Naive thymus-derived CD4-positive, alpha-beta T cell (primary cell): ENCODE data around the gene TMEM63B. TPM values are rescaled to one million over a fixed set of nuclear protein-coding genes. Genes with fewer than 3 reads are reported as not detected.
A peak's percentile ranks its signal among the peaks of the same experiment; 100 is the strongest.

Experiments used
- ATAC-seq: fragments of 150-1000 bp; cut with Tn5 transposase; 2 replicates; pipeline ENCODE4 v1.10.0; 2021; ENCODE audit warnings: mild to moderate bottlenecking, moderate library complexity
- CTCF ChIA-PET: fragments of 350-600 bp; sonication (Branson Sonifier 250); formaldehyde crosslinking; loops from one replicate; lab custom pipeline; 2021; ENCODE audit warnings: antibody characterized with exemption; lab: Charles Lee
- POLR2A ChIA-PET: fragments of 350-600 bp; sonication (Branson Sonifier 250); formaldehyde crosslinking; loops from one replicate; lab custom pipeline; 2021; ENCODE audit warnings: antibody characterized with exemption, inconsistent platforms; lab: Charles Lee
- DNase-seq, 9 donors: peaks; one replicate each; pipeline versions ENCODE4 v3.0.0 to v3.0.0-alpha.2; 2020 to 2022; ENCODE audit warnings: mixed read lengths in 1 of 9
- H3K27ac ChIP-seq: one replicate; pipeline ENCODE4 v1.7.0; 2013; ENCODE audit warnings: mild to moderate bottlenecking, low read depth, low read length, moderate library complexity
- H3K27me3 ChIP-seq, 2 donors: one replicate each; pipeline ENCODE4 v1.7.0; 2013; ENCODE audit warnings: low read length in 2 of 2, mild to moderate bottlenecking in 2 of 2, moderate library complexity in 2 of 2; ENCODE audit not compliant: control insufficient read depth in 2 of 2, insufficient read depth in 2 of 2
- H3K36me3 ChIP-seq, 3 experiments: 1 replicate in 2 of 3; 2 replicates in 1 of 3; pipeline ENCODE4 v1.7.0; 2013; ENCODE audit warnings: low read length in 3 of 3, mild to moderate bottlenecking in 3 of 3, moderate library complexity in 1 of 3; ENCODE audit not compliant: insufficient read depth in 3 of 3, control insufficient read depth in 2 of 3
- H3K4me1 ChIP-seq, 2 donors: one replicate each; pipeline ENCODE4 v1.7.0; 2013; ENCODE audit warnings: low read length in 2 of 2, mild to moderate bottlenecking in 2 of 2, moderate library complexity in 1 of 2; ENCODE audit not compliant: control insufficient read depth in 2 of 2, insufficient read depth in 2 of 2
- H3K4me3 ChIP-seq: 2 replicates; pipeline ENCODE4 v1.7.0; 2013; ENCODE audit warnings: mild to moderate bottlenecking, low read length
- H3K9me3 ChIP-seq, 3 experiments: 1 replicate in 2 of 3; 2 replicates in 1 of 3; pipeline ENCODE4 v1.7.0; 2013; ENCODE audit warnings: low read length in 3 of 3; ENCODE audit not compliant: control insufficient read depth in 2 of 3
- H3K27ac Mint-ChIP-seq, 9 donors: one replicate each; pipeline ENCODE4 v1.8.0; 2020 to 2022; ENCODE audit warnings: mixed read lengths in 9 of 9, mild to moderate bottlenecking in 8 of 9, moderate library complexity in 5 of 9, inconsistent platforms in 2 of 9
- H3K27me3 Mint-ChIP-seq, 5 donors: one replicate each; pipeline ENCODE4 v1.8.0; 2021 to 2022; ENCODE audit warnings: mixed read lengths in 5 of 5, mild to moderate bottlenecking in 1 of 5
- H3K36me3 Mint-ChIP-seq, 5 donors: one replicate each; pipeline ENCODE4 v1.8.0; 2020 to 2022; ENCODE audit warnings: mixed read lengths in 5 of 5, mild to moderate bottlenecking in 3 of 5, inconsistent platforms in 1 of 5
- H3K4me1 Mint-ChIP-seq, 7 donors: one replicate each; pipeline ENCODE4 v1.8.0; 2020 to 2022; ENCODE audit warnings: mixed read lengths in 7 of 7, mild to moderate bottlenecking in 3 of 7, inconsistent platforms in 1 of 7
- H3K4me3 Mint-ChIP-seq, 10 donors: one replicate each; pipeline ENCODE4 v1.8.0; 2020 to 2022; ENCODE audit warnings: mild to moderate bottlenecking in 10 of 10, mixed read lengths in 10 of 10, moderate library complexity in 6 of 10, inconsistent platforms in 2 of 10
- H3K9me3 Mint-ChIP-seq, 11 donors: one replicate each; pipeline ENCODE4 v1.8.0; 2020 to 2022; ENCODE audit warnings: mixed read lengths in 11 of 11, mild to moderate bottlenecking in 4 of 11, inconsistent platforms in 1 of 11, moderate library complexity in 1 of 11
- intact Hi-C, 2 donors: fragments of 100-400 bp; cut with micrococcal nuclease; formaldehyde crosslinking; loops; one replicate each; pipeline ENCODE4 v1.15.1; 2023
- polyA plus RNA-seq, 2 donors: library from polyadenylated mRNA; unstranded; fragments of 300-500 nt; fragmentation: Illumina TruSeq; gene quantifications; one replicate each; pipeline ENCODE4 v1.2.3, GENCODE V29; 2021
- total RNA-seq, 6 experiments: library from RNA in 5 of 6; stranded (reverse) in 5 of 6; gene quantifications; 1 replicate in 5 of 6; 2 replicates in 1 of 6; pipeline ENCODE4 v1.2.3 and lab custom pipeline; 2021 to 2026

The TMEM63B gene
- total and polyA plus RNA-seq, 7 experiments from 2014 or later: 0.18 to 21.4 (median 16.2) TPM

DNA sequence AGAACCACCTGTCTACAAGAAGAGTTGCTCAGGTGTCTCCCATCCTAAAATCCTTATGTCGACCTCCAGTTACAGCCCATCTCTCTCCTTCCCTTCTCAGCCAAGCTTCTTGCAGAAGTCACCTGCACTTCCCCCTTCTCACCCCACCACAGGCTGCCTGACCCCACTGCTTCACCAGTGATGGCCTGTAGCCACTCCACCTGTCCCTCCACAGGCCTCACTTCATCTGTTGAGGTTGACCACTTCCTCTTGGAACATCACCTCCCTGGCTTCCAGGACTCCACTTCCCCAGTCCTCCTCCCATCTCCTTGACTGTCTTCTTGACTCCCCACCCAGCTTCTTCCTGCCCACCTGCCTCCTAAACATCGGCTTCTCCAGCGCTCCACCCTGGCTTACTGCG lies 25.5 kb upstream of the TMEM63B start:
- Mint-ChIP-seq H3K27me3 (no peaks in the 10 kb centered on the region), H3K4me3 (no peak overlapping the region), H3K9me3 (no peaks in the 10 kb centered on the region), H3K36me3 (peaks cover 0 to 13% (median 3%) of the 10 kb centered on the region in 5 donors), H3K27ac (peak overlapping the region in 8 of 9 donors; percentile 4 to 75 (median 39)), H3K4me1 (peaks cover 0 to 20% (median 12%) of the 10 kb centered on the region in 7 donors)
- DNase-seq (no peak), ATAC-seq (no peak)
- Histone ChIP-seq H3K36me3 (peaks cover 0 to 17% (median 0%) of the 10 kb centered on the region in 3 experiments), H3K27ac (no peak overlapping the region), H3K4me3 (no peak overlapping the region), H3K27me3 (no peaks in the 10 kb centered on the region), H3K4me1 (no peaks in the 10 kb centered on the region), H3K9me3 (no peaks in the 10 kb centered on the region)
- intact Hi-C loops: no loop called here
- ChIA-PET CTCF (interaction anchor here (1.2 kb wide), 1 partner anchor 53 kb away, joined by 4 read pairs; no protein-coding TSS in a partner anchor), POLR2A (no interaction called here)

DNA sequence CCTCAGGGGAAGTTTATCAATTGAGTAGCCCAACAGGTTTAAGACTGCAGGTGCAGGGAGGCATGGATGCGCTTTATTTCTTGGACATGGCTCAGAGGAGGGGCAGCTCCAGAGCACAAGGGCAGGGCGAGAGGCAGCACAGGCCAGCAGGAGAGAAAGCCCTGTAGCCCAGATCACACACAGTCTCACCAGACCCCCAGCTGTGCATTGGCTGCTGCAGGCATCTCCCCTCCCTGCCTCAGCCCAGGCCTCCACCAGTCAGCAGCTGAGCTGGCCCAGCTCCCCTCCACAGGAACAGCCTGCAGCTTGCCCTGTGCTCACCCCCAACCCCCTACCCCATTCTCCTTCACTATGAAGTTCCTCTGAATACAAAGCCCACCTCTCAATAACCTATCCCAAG lies 24.8 kb upstream of the TMEM63B start:
- Mint-ChIP-seq H3K9me3 (no peaks in the 10 kb centered on the region), H3K27me3 (no peaks in the 10 kb centered on the region), H3K4me1 (peaks cover 0 to 22% (median 12%) of the 10 kb centered on the region in 7 donors), H3K27ac (peak overlapping the region in 6 of 9 donors; percentile 10 to 72 (median 39)), H3K4me3 (no peak overlapping the region), H3K36me3 (peaks cover 0 to 13% (median 3%) of the 10 kb centered on the region in 5 donors)
- Histone ChIP-seq H3K27ac (no peak overlapping the region), H3K4me1 (no peaks in the 10 kb centered on the region), H3K4me3 (no peak overlapping the region), H3K27me3 (no peaks in the 10 kb centered on the region), H3K36me3 (peaks cover 0 to 21% (median 0%) of the 10 kb centered on the region in 3 experiments), H3K9me3 (no peaks in the 10 kb centered on the region)
- ATAC-seq (no peak), DNase-seq (no peak)
- ChIA-PET CTCF (interaction anchor here (0.6 kb wide), 1 partner anchor 201 kb away, joined by 3 read pairs; no protein-coding TSS in a partner anchor), POLR2A (no interaction called here)
- intact Hi-C loops: no loop called here

DNA sequence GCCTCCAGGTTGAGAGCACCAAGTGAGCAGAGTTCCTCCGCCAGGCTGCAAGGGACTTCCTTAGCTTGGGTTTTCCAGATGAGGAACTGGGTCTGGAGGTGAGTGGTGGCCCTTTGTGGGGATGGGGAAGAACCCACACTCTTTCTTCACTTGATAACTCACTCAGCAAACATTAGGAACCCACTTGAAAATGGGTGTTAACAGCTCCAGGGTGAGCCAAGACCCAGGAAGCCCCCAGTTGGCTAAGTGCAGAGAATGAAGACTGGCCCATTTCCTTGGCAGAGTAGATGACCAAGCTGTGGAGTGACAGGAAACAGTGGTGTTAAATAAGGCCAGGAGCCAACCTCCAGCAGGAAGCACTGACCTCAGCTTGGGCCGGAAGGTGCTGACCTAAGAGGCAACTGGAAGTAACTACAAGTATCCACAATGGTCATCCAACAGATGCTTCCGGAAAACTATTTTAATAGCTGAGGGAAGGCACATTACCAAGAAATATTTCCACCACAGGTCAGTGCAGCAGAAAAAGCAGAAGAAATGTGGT lies 22.8 kb upstream of the TMEM63B start:
- Histone ChIP-seq H3K9me3 (no peaks in the 10 kb centered on the region), H3K4me3 (no peak overlapping the region), H3K27ac (no peak overlapping the region), H3K36me3 (peaks cover 0 to 36% (median 0%) of the 10 kb centered on the region in 3 experiments), H3K4me1 (no peaks in the 10 kb centered on the region), H3K27me3 (no peaks in the 10 kb centered on the region)
- CTCF ChIA-PET: no interaction called here
- Mint-ChIP-seq H3K4me3 (no peak overlapping the region), H3K36me3 (peaks cover 0 to 15% (median 3%) of the 10 kb centered on the region in 5 donors), H3K27ac (no peak overlapping the region), H3K4me1 (peaks cover 0 to 20% (median 12%) of the 10 kb centered on the region in 7 donors), H3K27me3 (no peaks in the 10 kb centered on the region), H3K9me3 (no peaks in the 10 kb centered on the region)
- intact Hi-C loops: no loop called here
- POLR2A ChIA-PET: no interaction called here
- DNase-seq: no peak
- ATAC-seq: no peak

DNA sequence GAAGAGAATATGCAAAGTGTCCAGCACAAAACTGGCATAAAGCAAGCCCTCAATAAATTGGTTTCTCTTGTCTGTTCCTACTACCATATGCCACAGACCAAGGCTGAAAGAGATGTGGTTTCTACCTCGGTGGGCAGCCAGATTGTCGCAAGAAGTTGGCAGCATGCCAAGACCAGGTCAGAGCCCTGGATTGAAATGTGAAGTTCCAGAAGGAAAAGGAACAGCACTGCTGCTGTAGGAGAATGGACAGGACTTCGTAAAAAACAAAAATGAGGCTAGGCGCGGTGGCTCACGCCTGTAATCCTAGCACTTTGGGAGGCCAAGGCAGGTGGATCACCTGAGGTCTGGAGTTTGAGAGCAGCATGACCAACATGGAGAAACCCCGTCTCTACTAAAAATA lies 22.2 kb upstream of the TMEM63B start:
- Mint-ChIP-seq H3K27me3 (no peaks in the 10 kb centered on the region), H3K9me3 (no peaks in the 10 kb centered on the region), H3K27ac (no peak overlapping the region), H3K4me3 (no peak overlapping the region), H3K4me1 (peaks cover 0 to 20% (median 12%) of the 10 kb centered on the region in 7 donors), H3K36me3 (peaks cover 0 to 19% (median 3%) of the 10 kb centered on the region in 5 donors)
- Histone ChIP-seq H3K27me3 (no peaks in the 10 kb centered on the region), H3K9me3 (no peaks in the 10 kb centered on the region), H3K36me3 (peaks cover 0 to 42% (median 0%) of the 10 kb centered on the region in 3 experiments), H3K27ac (no peak overlapping the region), H3K4me1 (no peaks in the 10 kb centered on the region), H3K4me3 (no peak overlapping the region)
- CTCF ChIA-PET: no interaction called here
- POLR2A ChIA-PET: no interaction called here
- no peak for ATAC-seq
- intact Hi-C loops: no loop called here
- no peak for DNase-seq

DNA sequence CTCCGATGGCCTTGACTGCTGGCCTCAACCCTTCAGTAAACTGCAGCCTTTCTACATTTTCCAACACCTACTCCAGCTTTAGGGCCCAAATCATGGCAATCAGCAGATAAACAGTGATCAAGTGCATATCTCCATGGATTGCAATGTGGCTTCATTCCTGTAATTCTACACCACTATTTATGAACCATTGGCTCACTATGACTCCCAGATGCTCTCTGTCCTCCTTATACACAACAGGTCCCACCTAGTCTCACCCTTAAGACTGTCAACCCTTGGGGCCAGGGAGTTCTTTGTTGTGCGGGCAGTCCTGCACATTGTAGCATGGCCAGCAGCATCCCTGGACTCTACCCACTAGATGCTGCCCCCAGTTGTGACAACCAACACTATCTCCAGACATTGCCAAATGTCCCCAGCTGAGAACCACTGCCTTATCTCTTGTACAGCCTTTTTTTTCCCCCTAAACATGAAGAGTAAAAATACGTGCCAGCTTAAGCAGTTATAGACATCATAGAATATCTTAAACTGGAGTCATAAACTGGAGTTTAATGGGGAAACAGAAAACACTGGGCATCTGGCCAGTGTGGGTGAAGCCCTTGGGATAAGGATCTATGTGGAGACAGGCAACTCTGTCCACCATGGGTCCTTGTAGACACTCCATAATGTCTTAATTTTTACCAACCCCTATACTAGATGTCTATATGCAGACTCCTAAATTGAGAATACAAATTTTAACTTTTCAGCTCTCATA lies 21.2 kb upstream of the TMEM63B start:
- no peak for DNase-seq
- Mint-ChIP-seq H3K4me3 (no peak overlapping the region), H3K27me3 (no peaks in the 10 kb centered on the region), H3K4me1 (peaks cover 0 to 20% (median 12%) of the 10 kb centered on the region in 7 donors), H3K36me3 (peaks cover 0 to 24% (median 5%) of the 10 kb centered on the region in 5 donors), H3K9me3 (no peaks in the 10 kb centered on the region), H3K27ac (peak overlapping the region in 4 of 9 donors; percentile 13 to 76 (median 36))
- ATAC-seq: no peak
- ChIA-PET POLR2A (interaction anchor here (0.5 kb wide), 1 partner anchor 1728 kb away, joined by 3 read pairs; no protein-coding TSS in a partner anchor), CTCF (no interaction called here)
- H3K27me3 ChIP-seq: no peaks in the 10 kb centered on the region
- no peaks in the 10 kb centered on the region for H3K4me1 ChIP-seq
- H3K9me3 ChIP-seq: no peaks in the 10 kb centered on the region
- H3K4me3 ChIP-seq: no peak overlapping the region
- intact Hi-C loops: no loop called here
- H3K36me3 ChIP-seq: peaks cover 0 to 52% (median 0%) of the 10 kb centered on the region in 3 experiments
- H3K27ac ChIP-seq: no peak overlapping the region

DNA sequence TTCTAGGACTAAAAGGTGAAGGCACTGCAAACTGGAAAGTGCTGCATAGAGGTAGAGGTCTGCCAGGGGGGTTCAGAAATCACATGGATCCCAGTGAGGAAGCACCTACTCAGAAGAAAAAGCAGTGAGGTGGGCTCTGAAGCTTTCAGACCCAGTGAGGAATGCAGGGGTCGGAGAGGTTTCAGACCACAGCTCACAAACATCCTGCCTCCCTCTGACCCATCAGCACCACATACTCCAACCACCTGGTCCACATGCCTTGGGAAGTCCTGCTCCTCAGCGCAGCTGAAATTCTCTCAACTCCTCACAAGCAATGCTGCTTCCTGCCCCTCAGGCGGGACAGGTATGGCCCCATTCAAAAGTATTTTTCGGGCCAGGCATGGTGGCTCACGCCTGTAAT lies 20.3 kb upstream of the TMEM63B start:
- ATAC-seq: no peak
- H3K9me3 ChIP-seq: no peaks in the 10 kb centered on the region
- ChIA-PET CTCF (no interaction called here), POLR2A (interaction anchor here (0.6 kb wide), 1 partner anchor 99 kb away, joined by 3 read pairs; no protein-coding TSS in a partner anchor)
- peak overlapping the region in 1 of 9 donors; percentile 12 for H3K27ac Mint-ChIP-seq
- peaks cover 0 to 61% (median 0%) of the 10 kb centered on the region in 3 experiments for H3K36me3 ChIP-seq
- intact Hi-C loops: no loop called here
- peaks cover 5 to 31% (median 12%) of the 10 kb centered on the region in 5 donors for H3K36me3 Mint-ChIP-seq
- no peak overlapping the region for H3K27ac ChIP-seq
- H3K4me3 Mint-ChIP-seq: no peak overlapping the region
- peaks cover 0 to 29% (median 14%) of the 10 kb centered on the region in 7 donors for H3K4me1 Mint-ChIP-seq
- H3K4me1 ChIP-seq: no peaks in the 10 kb centered on the region
- no peaks in the 10 kb centered on the region for H3K9me3 Mint-ChIP-seq
- H3K27me3 Mint-ChIP-seq: no peaks in the 10 kb centered on the region
- no peak for DNase-seq
- no peaks in the 10 kb centered on the region for H3K27me3 ChIP-seq
- no peak overlapping the region for H3K4me3 ChIP-seq
